CD4-positive, alpha-beta T cell treated with Interferon gamma for 1 hour (primary cell): Measurements from ENCODE around the gene TMEM80.

Source experiments
- DNase-seq: peaks from one replicate; pipeline ENCODE4 v3.0.0-alpha.2; 2020

TMEM80 gene

DNA sequence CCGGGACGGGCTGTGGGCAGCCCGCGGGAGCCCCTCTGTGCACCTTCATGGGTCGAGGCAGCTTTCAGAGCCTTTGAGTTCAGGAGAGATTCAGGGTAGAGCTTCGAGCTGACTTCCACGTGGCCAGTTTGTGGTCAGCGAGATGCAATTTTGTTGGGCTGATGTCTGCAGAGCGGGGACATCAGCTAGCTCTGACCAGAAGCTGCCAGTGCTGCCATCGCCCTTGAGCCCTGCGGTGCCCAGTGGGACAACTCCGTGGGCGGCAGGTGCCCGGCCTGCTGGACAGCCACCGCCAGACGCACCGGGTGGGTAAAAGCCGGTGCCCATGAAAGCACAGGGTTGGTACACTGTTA is 52.4 kb downstream of the TMEM80 start:
- no peak for DNase-seq

DNA sequence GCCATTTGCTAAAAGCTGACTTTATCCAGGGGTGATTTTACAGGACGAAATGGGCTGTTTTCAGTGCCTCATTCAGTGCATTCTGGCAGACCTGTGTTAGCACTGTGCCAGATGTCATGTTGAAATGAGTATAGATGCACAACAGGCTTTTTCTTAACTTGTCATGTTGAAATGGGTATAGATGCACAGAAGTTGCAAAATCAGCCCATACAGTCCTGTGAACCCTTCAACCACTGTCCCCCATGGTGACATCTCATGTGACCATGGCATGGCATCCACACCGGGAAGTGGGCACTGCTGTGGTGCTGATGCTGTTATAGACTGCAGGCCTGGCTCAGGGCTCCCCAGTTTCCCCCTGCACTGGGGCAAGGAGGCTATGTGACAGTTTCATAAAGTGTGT is 54.1 kb downstream of the TMEM80 start:
- DNase-seq, result no peak
